Stimulated activated CD8-positive, alpha-beta memory T cell treated with anti-CD3 and anti-CD28 coated beads, Interleukin-12 subunit alpha, Interleukin-12 subunit beta, amount 100 ng/mL, for 4 hours (primary cell): ENCODE data around the gene PAX7.

ENCODE experiments used
- DNase-seq: peaks from one replicate; pipeline ENCODE4 v3.0.0-alpha.2; 2020; ENCODE audit warnings: low read depth

PAX7 gene

GRCh38 chr1:18641005-18641941 is 10.6 kb downstream of the PAX7 start:
- DNase-seq: no peak

GRCh38 chr1:18642278-18643095 is 11.8 kb downstream of the PAX7 start:
- no peak for DNase-seq

GRCh38 chr1:18643154-18644012 is 12.7 kb downstream of the PAX7 start:
- no peak for DNase-seq

GRCh38 chr1:18644013-18644399 is 13.4 kb downstream of the PAX7 start:
- DNase-seq: no peak

GRCh38 chr1:18644446-18644845 is 13.8 kb downstream of the PAX7 start:
- no peak for DNase-seq

- DNase-seq: no peak
These were observed 14.5 kb downstream of the PAX7 start for GRCh38 chr1:18644973-18645746.

- no peak for DNase-seq
These were observed 15.1 kb downstream of the PAX7 start for GRCh38 chr1:18645747-18646090.

- DNase-seq: no peak
These were observed 15.6 kb downstream of the PAX7 start for GRCh38 chr1:18646091-18646785.

- DNase-seq: no peak
These were observed 16.3 kb downstream of the PAX7 start for GRCh38 chr1:18646786-18647410.

- no peak for DNase-seq
These were observed 17.1 kb downstream of the PAX7 start for GRCh38 chr1:18647681-18648214.

GRCh38 chr1:18649693-18650370 is 19.2 kb downstream of the PAX7 start:
- no peak for DNase-seq

GRCh38 chr1:18651713-18652112 is 21.1 kb downstream of the PAX7 start:
- DNase-seq: no peak

- DNase-seq: no peak
These were observed 22.1 kb downstream of the PAX7 start for GRCh38 chr1:18652791-18653190.

- no peak for DNase-seq
These were observed 22.7 kb downstream of the PAX7 start for GRCh38 chr1:18653367-18653766.

GRCh38 chr1:18653916-18654315 is 23.3 kb downstream of the PAX7 start:
- DNase-seq: no peak

- no peak for DNase-seq
These were observed 24.0 kb downstream of the PAX7 start for GRCh38 chr1:18654599-18654998.

GRCh38 chr1:18657506-18658201 is 27.0 kb downstream of the PAX7 start:
- DNase-seq: no peak

- DNase-seq: no peak
These were observed 28.2 kb downstream of the PAX7 start for GRCh38 chr1:18658831-18659230.
